ENCODE data around the gene PROM2.

Gene PROM2

DNA sequence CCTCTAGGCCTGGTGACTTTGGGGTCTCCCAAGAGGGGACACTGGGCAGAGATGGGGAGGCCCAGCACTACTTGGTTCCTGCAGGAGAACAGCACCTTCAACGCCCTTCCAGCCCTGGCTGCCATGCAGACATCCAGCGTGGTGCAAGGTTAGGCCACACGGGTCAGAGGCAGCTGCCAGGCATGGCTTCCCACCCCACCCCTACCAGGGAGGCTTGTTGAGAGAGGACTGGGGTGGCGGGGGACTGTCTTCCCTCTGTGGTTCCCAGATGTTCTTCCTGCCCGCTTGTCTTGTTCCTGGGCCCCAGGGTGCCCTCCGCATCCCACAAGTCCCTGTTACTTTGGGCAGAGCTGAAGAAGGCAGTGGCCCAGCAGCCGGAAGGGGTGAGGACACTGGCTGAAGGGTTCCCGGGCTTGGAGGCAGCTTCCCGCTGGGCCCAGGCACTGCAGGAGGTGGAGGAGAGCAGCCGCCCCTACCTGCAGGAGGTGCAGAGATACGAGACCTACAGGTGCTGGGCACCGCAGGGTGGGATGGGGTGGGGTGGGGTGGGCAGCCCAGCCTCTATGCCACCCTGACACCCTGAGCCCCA lies 4.5 kb downstream of the PROM2 start:
- TF ChIP-seq, protein P1, sequence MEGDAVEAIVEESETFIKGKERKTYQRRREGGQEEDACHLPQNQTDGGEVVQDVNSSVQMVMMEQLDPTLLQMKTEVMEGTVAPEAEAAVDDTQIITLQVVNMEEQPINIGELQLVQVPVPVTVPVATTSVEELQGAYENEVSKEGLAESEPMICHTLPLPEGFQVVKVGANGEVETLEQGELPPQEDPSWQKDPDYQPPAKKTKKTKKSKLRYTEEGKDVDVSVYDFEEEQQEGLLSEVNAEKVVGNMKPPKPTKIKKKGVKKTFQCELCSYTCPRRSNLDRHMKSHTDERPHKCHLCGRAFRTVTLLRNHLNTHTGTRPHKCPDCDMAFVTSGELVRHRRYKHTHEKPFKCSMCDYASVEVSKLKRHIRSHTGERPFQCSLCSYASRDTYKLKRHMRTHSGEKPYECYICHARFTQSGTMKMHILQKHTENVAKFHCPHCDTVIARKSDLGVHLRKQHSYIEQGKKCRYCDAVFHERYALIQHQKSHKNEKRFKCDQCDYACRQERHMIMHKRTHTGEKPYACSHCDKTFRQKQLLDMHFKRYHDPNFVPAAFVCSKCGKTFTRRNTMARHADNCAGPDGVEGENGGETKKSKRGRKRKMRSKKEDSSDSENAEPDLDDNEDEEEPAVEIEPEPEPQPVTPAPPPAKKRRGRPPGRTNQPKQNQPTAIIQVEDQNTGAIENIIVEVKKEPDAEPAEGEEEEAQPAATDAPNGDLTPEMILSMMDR (IDR thresholded peaks at IDR 0.05; ENCODE audit: low read length, missing control alignments) = no peak
- H3K4me3 ChIP-seq (replicated peaks; ENCODE audit: low read depth, low read length) = no peak overlapping the region
- no peak for DNase-seq (ENCODE audit: low read depth)

DNA sequence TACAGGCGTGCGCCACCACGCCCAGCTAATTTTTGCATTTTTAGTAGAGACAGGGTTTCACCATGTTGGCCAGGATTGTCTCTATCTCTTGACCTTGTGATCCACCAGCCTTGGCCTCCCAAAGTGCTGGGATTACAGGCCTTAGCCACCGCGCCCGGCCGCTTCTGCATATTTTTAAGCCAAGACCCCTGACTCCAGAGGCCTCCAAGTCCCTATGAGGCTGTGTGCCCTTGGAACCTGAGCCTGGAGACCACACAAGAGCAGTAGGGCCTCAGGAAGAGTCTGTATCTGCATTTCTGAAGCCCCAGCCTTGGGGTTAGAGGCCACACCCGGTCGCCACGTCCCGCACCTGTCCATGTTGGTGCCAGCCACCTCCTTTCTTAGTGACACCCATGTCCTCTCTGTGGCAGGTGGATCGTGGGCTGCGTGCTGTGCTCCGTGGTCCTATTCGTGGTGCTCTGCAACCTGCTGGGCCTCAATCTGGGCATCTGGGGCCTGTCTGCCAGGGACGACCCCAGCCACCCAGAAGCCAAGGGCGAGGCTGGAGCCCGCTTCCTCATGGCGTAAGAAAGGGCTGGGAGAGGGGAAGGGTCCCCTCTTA lies 5.3 kb downstream of the PROM2 start:
- no peak overlapping the region for H3K4me3 ChIP-seq (replicated peaks; ENCODE audit: low read depth, low read length)
- no peak for DNase-seq (ENCODE audit: low read depth)
- TF ChIP-seq, protein P1 (IDR thresholded peaks at IDR 0.05; ENCODE audit: low read length, missing control alignments) = no peak

DNA sequence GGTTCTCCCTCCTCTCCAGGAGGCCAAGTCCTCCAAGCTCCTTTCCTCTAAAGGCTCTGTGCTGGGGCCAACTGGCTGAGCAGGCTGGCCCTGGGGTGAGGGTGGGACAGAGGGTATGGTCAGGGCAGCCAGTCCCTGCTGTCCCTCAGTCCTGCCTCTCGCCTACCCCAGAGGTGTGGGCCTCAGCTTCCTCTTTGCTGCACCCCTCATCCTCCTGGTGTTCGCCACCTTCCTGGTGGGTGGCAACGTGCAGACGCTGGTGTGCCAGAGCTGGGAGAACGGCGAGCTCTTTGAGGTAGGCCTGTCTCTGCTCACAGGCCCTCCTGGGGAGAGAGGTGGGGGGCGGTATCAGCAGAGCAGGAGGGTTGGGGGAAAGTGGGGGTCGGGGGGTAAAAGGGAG lies 6.8 kb downstream of the PROM2 start:
- no peak for DNase-seq (ENCODE audit: low read depth)
- H3K4me3 ChIP-seq (replicated peaks; ENCODE audit: low read depth, low read length) = no peak overlapping the region
- TF ChIP-seq, protein P1 (IDR thresholded peaks at IDR 0.05; ENCODE audit: low read length, missing control alignments) = no peak

DNA sequence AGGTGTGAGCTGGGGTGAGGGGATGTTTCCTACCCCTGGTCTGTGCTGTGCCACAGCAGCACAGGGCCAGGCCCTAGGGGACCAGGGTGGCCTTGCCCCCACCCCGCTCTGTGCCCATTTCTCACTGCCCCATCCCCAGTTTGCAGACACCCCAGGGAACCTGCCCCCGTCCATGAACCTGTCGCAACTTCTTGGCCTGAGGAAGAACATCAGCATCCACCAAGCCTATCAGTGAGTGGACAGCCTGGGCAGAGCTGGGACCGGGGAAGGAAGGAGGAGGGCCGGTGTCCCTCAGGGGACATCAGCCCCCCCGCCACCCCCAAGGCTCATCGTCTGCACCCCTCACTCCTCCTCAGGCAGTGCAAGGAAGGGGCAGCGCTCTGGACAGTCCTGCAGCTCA lies 7.5 kb downstream of the PROM2 start:
- no peak overlapping the region for H3K4me3 ChIP-seq (replicated peaks; ENCODE audit: low read depth, low read length)
- no peak for DNase-seq (ENCODE audit: low read depth)
- TF ChIP-seq, protein P1 (IDR thresholded peaks at IDR 0.05; ENCODE audit: low read length, missing control alignments) = no peak

DNA sequence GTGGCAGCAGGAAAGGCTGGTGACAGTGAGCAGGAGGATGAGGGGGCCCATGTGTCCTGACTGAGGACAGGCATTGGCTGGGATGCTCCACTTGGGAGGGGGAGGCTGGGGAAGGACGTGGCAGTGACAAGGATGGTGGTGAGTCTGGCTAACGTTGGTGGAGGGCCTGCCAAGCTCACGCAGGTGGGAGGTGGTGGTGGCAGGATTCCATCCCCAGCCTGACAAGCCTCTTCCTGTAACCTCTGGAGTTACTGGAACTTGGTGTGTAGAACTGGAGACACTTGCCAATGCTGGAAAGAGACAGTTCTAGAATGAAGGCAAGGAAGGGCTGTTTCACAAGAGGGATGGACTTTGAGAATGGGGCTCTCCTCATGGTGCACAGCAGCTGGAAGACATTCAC lies 8.2 kb downstream of the PROM2 start:
- DNase-seq (ENCODE audit: low read depth) = no peak
- H3K4me3 ChIP-seq (replicated peaks; ENCODE audit: low read depth, low read length) = no peak overlapping the region

DNA sequence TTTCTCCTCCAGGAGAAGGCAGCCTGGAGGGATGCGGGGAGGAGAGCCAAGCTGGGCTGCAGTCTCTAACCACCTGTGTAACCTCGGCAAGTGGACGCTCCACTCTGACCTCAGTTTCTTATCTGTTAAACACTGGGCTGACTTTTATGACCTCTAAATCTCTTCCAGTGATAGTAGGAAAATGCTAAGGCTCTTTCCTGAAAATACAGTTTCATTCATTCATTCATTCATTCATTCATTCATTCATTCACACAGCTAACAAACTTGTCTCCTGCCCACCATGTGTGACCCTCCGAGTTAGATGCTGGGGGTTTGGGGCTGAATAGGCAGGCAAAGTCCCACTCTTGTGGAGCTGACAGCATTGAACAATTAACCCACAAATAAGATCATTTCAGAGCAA lies 9.3 kb downstream of the PROM2 start:
- no peak overlapping the region for H3K4me3 ChIP-seq (replicated peaks; ENCODE audit: low read depth, low read length)
- TF ChIP-seq, protein P1 (IDR thresholded peaks at IDR 0.05; ENCODE audit: low read length, missing control alignments) = no peak
- no peak for DNase-seq (ENCODE audit: low read depth)

More for the DNA sequence above, 8.2 kb downstream of the PROM2 start:
- TF ChIP-seq, protein P1 (IDR thresholded peaks at IDR 0.05; ENCODE audit: low read length, missing control alignments) = no peak

Measured in fibroblast of pulmonary artery (primary cell).